ENCODE results near the gene CLTC. TPM values are rescaled to one million over a fixed set of nuclear protein-coding genes. Genes with fewer than 3 reads are reported as not detected.
"Not testable (repeated sequence)": the region's sequence is repeated elsewhere in the genome, so short reads cannot be mapped to it uniquely, and the experiment has no call there.

Gene CLTC
- total RNA-seq (2014; rRNA removed; shearing (Covaris generic)), result 89.5 and 101 TPM in 2 replicates
- 81.8 and 87.0 TPM in 2 replicates for polyA plus RNA-seq (2015; cell fraction: cytosol; rRNA removed)
- 379 and 397 TPM in 2 replicates for polyA plus RNA-seq (2015; cell fraction: nucleus; rRNA removed)

DNA sequence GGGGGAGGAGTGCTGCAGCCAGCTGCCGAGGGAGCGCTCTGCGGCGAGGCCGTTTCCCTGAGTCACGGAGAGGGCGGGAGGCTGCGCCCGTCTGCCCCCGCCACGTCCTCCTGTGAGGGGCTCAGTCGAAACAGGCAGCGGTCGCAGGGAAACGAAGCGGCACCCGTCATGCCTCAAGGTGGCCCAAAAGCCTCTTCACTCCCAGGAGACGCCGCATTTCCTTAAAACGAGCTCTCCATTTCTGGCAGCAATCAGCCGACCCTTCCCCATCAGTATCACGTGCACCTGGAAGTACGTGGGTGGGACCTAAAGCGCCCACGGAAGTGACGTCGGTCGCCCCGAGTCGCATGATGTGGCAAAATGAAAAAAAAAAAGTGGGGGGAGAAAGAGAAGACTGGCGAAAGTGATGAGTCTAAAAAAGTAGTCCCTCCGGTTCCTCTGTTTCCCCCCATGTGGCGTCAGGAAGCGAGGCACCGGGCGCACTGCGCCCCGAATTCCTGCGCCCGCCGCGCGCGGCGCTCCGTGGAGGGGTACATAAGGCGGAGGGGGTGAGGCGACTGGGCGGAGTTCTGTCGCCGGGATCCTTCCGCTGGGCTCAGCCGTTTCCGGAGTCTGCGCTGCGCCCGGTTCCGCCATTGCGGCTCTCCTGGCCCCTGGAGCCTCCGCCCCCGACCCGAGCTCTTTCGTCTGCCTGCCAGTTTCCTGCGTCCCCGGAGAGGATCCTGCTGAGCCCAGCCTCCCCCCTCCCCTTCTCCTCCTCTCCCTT is at the start of gene CLTC:
Gene CLTC (plus strand): TSS at position 598 of the 766 bp plus-strand sequence. CDS start 237 bp downstream, outside the sequence.
- DNase-seq (ENCODE audit: low read depth), result peak; percentile 90

DNA sequence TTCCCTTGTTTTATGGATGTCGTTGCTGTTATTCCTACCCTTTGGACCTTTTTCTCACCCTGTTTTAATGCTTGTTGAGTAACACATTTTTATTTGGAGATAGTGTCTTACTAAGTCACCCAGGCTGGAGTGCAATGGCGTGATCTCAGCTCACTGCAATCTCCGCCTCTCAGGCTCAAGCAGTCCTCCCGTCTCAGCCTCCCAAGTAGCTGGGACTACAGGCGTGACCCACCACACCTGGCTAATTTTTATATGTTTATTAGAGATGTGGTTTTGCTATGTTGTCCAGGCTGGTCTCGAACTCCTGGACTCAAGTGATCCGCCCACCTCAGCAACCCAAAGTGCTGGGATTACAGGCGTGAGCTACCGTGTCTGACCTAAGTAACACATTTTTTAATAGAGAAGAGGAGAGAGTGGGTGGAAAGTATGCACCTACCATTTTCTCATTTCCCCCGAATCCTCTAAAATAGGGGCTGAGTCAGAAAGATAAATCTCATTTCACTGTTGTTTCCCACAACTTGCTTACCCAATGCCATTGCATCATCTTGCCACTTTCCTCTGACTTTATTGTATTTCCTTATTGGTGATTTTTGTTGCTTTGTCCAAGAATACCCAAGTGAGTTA is 47.3 kb upstream of the CLTC start:
- DNase-seq (ENCODE audit: low read depth), result no peak

DNA sequence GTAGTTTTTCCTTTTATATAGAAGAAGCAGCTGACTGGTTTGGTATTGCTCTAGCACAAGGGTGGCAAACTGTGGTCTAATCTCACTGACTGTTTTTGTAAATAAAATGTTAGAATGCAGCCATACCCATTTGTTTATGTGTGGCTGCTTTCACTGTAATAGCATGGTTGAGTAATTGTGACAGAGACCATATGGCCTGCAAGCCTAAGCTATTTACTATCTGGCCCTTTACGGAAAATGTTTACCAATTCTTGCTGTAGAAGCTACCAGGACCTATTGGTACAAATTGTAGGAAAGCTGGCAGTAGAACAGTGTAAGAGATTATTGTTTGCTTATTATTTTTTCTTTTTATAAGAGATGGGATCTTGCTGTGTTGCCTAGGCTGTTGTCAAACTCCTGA is 35.5 kb upstream of the CLTC start:
- DNase-seq (ENCODE audit: low read depth), result not testable (repeated sequence)

DNA sequence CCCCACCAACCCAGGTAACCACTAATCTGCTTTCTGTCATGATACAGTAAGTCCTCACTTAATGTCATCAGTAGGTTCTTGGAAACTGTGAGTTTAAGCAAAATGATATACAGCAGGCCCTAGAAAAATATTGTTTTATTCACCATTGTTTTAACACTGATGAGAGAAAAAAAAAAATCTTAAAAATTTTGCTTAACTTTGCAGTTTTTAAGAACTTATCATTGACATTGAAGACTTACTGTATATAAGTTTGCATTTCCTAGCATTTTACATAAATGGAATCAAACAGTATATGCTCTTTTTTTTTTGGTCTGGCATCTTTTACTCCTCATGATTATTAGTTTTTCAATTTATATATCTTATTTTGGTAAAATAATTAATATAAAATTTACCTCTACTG is 19.5 kb upstream of the CLTC start:
- no peak for DNase-seq (ENCODE audit: low read depth)

DNA sequence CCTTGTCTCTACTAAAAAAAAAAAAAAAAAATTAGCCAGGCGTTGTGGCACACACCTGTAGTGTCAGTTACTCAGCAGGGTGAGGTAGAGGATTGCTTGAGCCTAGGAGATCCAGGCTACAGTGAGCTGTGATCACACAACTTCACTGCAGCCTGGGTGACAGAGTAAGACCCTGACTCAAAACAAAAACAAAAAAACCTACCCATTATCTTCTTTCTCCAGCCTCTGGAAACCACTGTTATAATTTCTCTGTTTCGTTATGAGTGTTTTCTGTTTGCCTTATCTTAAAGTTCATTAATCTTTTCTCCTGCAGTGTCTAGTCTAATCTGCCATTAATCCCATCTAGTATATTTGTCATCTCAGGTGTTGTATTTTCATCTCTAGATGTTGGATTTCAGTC is 18.6 kb upstream of the CLTC start:
- no peak for DNase-seq (ENCODE audit: low read depth)

DNA sequence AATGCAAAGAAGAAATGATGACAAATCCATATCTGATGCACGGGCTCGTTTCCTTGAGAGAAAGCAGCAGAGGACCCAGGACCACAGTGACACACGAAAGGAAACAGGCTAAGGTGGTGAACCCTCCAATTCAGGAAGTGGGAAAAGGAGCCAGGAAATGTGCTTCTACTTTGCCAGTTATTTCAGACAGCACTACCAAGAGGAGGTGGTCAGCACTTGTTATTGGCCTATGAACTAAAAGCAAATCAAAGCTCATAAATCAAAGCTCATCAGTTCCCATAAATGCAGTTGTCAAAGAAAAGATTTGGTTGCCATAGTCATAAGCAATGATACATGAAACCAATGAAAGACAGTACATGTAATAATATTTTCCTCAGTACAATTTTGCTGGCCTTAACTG is 12.6 kb upstream of the CLTC start:
- DNase-seq (ENCODE audit: low read depth), result no peak

DNA sequence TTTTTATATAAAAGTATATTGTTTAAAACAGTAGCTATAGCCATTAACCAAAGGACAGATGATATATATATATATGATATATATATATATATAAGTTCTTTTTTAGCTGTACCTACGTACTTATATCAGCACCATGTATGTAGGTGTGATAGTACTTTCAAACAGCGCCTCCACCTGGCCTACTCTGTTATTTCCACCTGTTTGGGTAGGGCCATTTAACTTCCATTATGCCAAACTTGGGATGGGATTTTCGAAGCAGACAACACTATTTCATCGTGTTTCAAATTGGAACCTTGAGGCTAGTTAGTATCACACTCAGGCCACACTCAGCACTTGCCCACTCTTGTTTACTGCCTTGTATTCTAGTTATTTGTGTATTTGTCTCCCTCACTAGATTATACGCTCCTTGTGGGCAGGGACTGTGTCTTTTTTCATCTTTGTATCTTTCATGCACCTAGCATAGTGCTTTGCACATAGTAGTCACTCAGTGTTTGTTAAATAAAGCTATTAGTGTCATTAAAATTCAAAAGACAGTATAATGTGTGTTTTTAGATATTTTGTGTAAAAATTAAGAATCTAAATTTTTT is 11.8 kb upstream of the CLTC start:
- DNase-seq (ENCODE audit: low read depth), result no peak

DNA sequence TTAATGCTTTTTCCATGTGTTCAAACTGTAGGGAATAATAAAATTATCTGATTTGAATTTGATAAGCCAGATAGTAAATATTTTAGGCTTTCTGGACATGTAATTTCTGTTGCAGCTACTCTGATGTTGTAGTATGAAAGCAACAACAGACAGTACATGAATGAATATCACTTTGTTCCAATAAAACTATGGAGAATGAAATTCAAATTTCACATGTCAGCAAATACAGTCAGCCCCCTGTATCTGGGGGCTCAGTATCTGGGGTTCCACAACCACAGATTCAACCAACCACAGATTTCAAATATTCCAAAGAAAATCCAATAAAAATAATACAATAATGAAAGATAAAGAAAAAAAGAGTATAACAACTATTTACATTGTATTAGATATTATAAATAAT is 8.2 kb upstream of the CLTC start:
- DNase-seq (ENCODE audit: low read depth), result no peak

DNA sequence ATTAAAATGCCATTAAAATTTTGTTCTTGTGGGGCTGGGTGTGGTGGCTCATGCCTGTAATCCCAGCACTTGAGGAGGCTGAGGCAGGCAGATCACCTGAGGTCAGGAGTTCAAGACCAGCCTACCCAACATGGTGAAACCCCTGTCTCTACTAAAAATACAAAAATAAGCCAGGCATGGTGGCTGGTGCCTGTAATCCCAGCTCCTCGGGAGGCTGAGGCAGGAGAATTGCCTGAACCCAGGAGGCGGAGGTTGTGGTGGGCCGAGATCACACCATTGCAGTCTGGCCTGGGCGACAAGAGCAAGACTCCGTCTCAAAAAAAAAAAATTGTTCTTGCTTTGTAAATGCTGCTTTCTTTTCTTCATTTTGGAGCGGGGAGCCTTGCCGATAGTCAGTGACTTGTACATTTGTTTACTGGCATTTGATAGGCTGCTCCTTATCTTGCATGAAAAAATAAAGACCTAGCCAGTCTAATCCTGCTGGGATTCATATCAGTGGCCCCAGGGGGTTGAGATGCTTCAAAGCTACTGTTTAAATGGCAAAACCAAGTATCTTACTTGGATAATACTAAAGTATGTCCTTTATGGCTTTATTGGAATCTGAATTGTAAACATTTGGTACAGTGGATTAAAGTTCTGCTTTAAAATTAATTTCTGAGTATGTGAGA is 3.3 kb upstream of the CLTC start:
- no peak for DNase-seq (ENCODE audit: low read depth)

DNA sequence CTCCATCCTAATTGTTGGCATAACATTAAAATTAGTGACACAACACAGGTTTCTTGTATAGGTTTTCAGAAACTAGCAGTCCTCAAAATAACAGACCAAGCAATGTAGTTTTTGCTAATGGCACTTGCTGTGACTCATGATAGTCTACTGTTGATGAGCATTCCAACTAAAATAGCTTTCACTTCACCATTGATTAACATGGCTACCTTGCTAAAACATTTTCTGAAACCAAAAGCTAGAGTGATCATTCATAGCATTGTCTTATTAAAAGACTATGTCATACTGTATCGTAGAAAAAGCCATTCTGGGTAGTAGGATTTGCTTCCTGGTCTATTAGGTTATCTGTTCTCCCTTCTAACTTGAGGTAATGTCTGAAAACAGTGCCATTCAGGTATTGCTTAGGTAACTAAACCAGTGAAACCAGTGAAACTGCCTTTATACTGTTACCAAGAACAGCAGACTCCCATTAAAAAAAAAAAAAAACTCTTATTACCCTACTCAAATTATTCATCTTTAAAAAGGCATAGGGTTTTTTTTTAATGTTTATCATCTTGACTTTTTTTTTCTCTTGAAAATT is 2.5 kb upstream of the CLTC start:
- no peak for DNase-seq (ENCODE audit: low read depth)

DNA sequence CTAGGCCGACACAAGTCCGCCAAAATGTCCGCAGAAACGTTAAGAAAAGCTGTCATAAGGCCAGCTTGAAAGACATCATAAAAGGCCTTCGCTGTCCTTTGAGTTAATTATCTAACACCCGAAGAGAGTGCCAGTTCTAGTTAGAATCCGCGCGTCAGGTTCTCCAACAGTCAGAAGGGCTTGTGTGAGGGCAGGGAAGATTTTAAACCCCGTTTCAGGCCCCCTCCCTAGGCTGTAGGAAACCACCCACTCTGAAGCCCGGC is 729 bp upstream of the CLTC start:
- DNase-seq (ENCODE audit: low read depth), result no peak

DNA sequence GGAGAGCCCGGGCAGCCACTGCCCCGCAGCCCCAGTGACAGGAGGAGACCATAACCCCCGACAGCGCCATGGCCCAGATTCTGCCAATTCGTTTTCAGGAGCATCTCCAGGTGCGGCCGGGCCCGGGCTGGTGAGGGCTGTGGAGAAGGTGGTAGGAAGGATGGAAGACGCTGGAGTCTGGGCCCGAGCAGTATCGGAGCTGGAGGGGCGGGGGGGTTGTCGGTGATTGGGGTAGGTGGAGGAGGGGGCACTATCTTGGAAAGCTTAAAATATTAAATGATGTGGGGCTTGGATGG is 317 bp downstream of the CLTC start:
- DNase-seq (ENCODE audit: low read depth), result no peak

DNA sequence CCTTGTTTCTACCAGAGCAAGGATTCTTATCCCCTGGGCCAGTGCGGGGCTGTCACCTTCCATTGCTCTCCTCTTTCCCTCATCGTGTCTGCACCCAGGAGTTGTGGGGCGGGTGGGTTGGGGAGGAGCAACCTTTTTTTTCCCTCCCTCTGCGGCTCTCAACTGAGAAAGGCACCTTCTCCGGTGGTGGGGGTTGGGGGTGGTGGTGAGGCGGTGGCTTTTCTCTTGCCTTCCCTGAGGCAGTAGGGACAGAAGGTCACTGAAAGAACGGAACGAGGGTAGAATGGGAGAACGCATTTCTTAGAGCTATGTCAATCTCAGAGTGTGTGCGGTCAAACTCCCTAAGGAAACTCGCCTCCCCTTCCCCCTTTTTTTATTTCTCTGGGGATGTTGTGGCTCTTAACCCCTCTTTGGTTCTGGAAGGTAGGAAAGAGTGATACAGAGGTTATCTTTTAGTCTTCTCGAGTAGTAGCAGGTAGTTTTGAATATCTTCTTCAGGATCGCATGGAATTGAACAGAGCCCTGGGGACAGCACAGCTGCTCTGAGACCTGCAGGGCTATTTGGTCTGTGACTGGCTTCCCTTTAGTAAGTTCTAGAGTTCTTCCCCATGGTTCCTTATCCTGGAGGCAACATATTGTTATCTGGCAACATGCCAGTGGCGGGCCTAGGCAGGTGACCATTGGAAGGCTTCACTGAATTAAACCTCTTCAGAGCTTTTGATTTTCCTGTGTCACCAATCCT is 994 bp downstream of the CLTC start:
- peak; percentile 13 for DNase-seq (ENCODE audit: low read depth)

DNA sequence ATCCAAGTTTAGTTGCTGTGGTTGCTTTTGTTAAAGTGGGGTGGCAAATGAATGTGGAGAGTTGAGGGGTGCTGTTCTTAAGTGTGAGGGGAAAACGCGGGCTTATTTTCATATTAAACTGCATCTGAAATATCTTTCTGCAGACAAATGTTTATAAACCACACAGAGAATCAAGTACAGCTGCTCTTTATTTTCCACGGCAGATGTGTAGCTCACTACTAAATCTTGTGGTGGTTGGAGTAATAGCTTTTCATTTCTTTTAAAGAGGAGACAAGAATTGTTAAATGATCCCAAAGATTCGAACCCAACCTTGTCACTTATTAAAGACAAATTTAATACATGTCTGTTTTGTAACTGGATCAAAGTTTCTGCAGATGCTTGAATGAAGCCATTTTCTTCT is 2.1 kb downstream of the CLTC start:
- DNase-seq (ENCODE audit: low read depth), result no peak

DNA sequence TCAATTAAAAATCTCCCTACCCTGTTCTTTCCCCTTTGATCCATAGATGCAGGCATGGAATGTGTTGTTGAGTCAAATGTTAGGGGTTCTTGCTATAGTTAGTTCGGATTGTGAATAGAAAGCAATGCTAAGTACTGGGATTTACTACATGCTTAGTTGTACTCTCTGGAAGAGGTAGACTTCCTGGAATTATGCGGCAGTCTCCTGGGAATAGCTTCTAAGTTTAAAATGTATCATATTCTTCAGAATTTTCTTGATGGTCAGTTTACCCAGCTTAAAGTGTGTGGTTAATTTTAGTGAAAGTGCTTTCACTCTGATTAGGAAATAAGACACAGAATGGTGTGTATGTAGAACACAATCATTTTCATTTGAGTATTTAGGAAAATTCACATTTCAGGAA is 3.5 kb downstream of the CLTC start:
- DNase-seq (ENCODE audit: low read depth), result no peak

DNA sequence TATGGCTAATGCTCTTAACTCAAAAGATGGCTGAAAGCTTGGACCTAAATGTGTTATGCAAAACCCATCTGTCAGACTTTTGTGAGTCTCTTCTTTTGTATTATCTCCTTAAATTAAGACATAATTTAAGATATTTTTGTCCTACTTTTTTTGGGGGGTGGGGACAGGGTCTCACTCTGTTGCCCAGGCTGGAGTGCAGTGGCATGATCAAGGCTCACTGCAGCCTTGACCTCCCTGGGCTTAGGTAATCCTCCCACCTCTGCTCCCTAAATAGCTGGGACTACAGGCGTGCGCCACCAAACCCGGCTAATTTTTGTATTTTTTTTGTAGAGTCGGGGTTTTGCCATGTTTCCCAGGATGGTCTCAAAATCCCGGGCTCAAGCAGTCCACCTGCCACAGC is 7.1 kb downstream of the CLTC start:
- no peak for DNase-seq (ENCODE audit: low read depth)

DNA sequence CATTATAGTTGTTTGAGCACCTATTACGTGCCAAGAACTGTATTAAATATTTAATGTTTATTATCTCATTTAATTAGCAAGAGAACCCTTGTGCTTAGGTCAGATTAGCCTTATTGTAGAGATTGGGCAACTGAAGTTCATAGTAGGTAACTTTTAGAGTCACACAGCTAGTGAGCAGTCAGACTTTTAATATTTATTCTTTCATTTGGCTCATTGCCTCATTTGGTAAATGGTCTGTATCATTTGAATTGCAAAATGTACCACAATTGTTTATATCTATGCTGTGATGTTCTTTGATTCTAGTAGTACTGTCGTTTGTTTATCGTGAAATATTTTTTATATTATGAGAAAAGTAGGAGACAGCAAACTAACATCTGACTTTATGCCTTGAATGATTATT is 7.6 kb downstream of the CLTC start:
- DNase-seq (ENCODE audit: low read depth), result no peak

DNA sequence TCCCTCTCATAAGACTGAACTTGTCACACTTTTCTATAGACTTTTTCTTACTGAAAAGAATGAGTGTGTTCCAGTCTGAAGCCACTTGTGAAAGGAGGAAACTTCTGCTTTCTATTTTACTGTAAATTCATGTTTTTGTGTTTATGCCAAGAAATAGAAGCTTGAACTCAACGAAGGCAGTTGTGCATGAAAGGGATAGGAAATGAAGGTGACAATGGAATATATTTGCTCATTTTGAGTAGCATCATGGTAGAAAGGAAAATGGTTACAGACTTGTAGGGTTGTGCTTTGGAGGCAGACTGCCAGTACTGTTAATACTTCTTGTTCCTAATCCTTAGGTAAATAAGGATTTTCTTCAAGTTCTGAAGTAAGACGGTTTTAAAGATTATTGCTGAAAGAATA is 8.1 kb downstream of the CLTC start:
- DNase-seq (ENCODE audit: low read depth), result no peak

DNA sequence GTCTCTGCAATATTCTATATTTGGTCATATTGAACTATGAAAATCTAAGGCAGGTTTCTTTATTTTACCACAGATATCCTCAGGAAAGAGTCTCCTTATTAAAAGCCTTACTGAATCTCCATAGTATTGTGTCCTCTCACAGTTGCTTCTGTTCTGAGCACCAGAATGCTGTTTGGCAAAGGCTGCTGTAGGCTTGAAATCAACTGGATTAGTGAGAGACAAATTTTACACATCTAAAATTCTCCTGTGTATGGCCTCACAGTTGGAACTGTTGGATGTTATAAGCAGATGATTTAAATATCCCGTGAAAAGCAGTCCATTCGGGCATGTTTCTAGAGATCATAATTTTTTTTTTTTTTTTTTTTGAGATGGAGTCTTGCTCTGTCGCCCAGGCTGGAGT is 9.5 kb downstream of the CLTC start:
- no peak for DNase-seq (ENCODE audit: low read depth)

DNA sequence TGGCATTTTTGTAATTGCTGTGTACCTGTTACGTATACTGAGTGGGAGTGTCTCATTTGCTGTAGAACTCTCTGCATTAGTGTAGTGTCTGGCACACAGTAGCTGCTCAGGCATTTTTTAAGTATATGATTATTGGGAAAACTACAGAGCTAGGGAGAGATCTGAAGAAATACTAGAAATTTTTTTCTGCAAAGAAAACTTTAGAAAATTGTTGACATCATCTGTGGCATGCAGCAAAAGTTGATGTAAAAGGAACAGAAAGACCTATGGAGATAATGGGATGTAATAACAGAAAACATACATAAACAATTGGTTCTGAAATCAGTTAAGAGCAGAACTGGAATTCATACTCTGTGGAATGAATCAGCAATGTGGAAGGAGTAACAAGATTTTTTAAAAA is 11.6 kb downstream of the CLTC start:
- DNase-seq (ENCODE audit: low read depth), result no peak

DNA sequence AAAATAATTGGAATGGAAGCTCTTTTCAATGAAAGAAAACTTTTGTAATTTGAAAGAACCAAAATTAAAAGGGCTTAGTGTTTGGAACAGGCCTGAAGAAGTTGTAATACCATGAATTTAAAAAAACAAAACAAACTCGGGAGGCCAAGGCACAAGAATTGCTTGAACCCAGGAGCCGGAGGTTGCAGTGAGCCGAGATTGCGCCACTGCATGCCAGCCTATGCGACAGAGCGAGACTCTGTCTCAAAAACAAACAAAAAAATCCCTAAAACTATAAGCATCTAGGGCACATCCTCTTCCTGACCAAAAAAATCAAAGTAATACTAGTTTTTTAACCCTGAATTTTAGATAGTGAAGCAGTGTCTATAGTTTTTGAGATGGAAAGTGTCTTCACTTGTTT is 12.7 kb downstream of the CLTC start:
- DNase-seq (ENCODE audit: low read depth), result no peak

Data from HT1080 (cell line).